Bronchial epithelial cell (primary cell): Measurements from ENCODE around the gene LYRM4. TPM values are rescaled to one million over a fixed set of nuclear protein-coding genes. Genes with fewer than 3 reads are reported as not detected.

Source experiments
- DNase-seq: peaks from one replicate; pipeline ENCODE4 v3.0.0-alpha.2; 2010; ENCODE audit warnings: low read depth
- FAIRE-seq: peaks from 2 replicates; lab custom pipeline; 2011; peaks lifted over from hg19 to GRCh38; lab: Jason Lieb, UNC
- H3K27me3 ChIP-seq: 2 replicates; pipeline ENCODE4 v1.5.1; 2011; ENCODE audit warnings: low read length; ENCODE audit not compliant: control insufficient read depth, insufficient read depth
- H3K36me3 ChIP-seq: 2 replicates; pipeline ENCODE4 v1.5.1; 2011; ENCODE audit warnings: low read length; ENCODE audit not compliant: control insufficient read depth, insufficient read depth
- H3K4me3 ChIP-seq: 2 replicates; pipeline ENCODE4 v1.5.1; 2011; ENCODE audit warnings: mild to moderate bottlenecking, low read depth, low read length, control low read depth
- CTCF ChIP-seq: IDR thresholded peaks from 2 replicates; pipeline ENCODE4 v1.5.1; 2011; ENCODE audit warnings: mild to moderate bottlenecking, moderate library complexity, low read length, control low read depth, inconsistent platforms; ENCODE audit not compliant: insufficient read depth, severe bottlenecking
- total RNA-seq: library from RNA; depleted of rRNA; stranded (reverse); fragments of >200 nt; gene quantifications from 2 replicates; pipeline ENCODE4 v1.2.1, GENCODE V29; 2014

Gene LYRM4
- total RNA-seq, 1 donor from 2014 or later: 15.3 TPM

DNA sequence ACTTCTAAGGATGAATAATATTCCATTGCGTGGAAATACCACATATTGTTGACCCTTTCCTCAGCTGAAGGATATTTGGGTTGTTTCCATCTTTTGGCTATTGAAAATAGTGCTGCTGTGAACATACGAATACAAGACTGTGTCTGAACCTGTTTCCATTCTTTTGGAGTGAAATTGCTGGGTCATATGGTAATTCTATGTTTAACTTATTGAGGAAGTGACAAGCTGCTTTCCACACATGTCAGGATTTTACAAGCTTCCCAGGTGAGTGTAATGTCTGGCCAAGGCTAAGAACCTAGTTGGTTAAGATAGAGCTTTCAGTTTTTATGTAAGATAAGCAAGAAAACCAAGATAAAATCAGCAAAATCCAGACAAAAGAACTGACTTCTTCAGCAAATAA is 126.8 kb downstream of the LYRM4 start:
- Histone ChIP-seq H3K4me3 (no peak overlapping the region), H3K36me3 (no peaks in the 10 kb centered on the region), H3K27me3 (no peaks in the 10 kb centered on the region)
- DNase-seq: peak; percentile 84
- TF ChIP-seq CTCF: no peak
- FAIRE-seq: no peak

GRCh38 chr6:5132731-5133130 is 128.0 kb downstream of the LYRM4 start:
- Histone ChIP-seq H3K27me3 (no peaks in the 10 kb centered on the region), H3K36me3 (no peaks in the 10 kb centered on the region), H3K4me3 (no peak overlapping the region)
- no peak for FAIRE-seq
- TF ChIP-seq CTCF: no peak
- DNase-seq: no peak

DNA sequence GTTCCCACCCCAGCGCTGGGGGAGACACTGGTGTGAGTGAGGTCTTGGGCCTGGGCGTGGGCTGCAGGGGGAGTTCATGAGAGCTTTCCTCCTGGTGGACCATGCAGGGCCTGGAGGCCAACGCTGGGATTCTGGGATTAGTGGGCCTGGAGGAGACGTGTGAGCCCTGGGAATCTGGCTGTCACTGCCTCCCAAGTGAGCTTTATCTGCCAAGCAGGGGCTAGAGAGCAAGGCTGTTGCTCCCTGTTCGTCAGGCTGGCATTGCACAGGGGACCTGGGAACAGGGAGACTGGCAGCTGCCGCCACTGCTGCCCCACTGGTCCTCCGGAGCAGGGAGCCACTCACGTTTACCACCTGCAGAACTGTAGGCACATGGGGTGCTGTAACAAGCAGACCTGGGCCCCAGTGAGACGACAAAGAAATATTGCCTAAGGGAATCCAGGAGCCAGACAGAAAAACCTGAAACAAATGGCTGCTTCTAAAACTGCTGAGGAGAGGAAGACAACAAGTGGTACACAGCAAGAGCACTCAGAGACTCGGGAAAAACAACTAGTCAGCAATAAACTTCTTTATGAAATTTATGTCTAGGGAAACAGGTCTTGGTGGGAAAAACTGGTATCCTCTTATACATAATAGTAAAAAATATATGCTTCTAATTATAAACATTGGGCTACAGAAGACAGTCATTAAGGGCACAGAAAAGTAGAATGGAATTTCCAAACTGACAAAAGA is 130.4 kb downstream of the LYRM4 start:
- FAIRE-seq (no peak), DNase-seq (no peak)
- Histone ChIP-seq H3K4me3 (no peak overlapping the region), H3K36me3 (no peaks in the 10 kb centered on the region), H3K27me3 (no peaks in the 10 kb centered on the region)
- TF ChIP-seq CTCF: no peak

DNA sequence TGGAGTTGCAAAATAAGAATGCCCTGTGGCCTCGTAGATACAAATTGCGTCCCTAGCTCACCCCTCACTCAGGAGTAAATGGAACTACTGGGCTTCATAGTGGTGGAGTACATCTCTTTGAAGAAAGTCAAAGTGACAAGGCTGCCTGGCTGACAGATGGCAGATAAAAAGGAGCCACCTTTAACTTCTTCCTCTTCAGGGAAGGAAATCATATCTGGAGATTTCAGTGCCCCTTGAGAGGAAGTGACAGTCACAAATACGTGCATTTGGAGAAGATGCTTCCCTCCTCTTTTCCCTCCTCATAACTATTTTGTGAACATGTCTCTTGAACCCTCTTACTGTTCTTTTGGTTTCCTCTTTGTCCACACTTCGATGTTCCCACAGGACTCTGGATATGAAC is 132.4 kb downstream of the LYRM4 start:
- Histone ChIP-seq H3K4me3 (no peak overlapping the region), H3K27me3 (no peaks in the 10 kb centered on the region), H3K36me3 (no peaks in the 10 kb centered on the region)
- DNase-seq (no peak), FAIRE-seq (no peak)
- no peak for TF ChIP-seq CTCF

GRCh38 chr6:5127106-5127687 is 133.6 kb downstream of the LYRM4 start:
- Histone ChIP-seq H3K27me3 (no peaks in the 10 kb centered on the region), H3K4me3 (no peak overlapping the region), H3K36me3 (no peaks in the 10 kb centered on the region)
- no peak for DNase-seq
- no peak for TF ChIP-seq CTCF
- no peak for FAIRE-seq

- H3K27me3 ChIP-seq: no peaks in the 10 kb centered on the region
- no peak for FAIRE-seq
Observed at GRCh38 chr6:5126214-5126613, 134.5 kb downstream of the LYRM4 start.

More at GRCh38 chr6:5126214-5126613, 134.5 kb downstream of the LYRM4 start:
- no peaks in the 10 kb centered on the region for H3K36me3 ChIP-seq
- no peak for DNase-seq
- no peak overlapping the region for H3K4me3 ChIP-seq
- TF ChIP-seq CTCF: no peak
